ENCODE results near the gene GLT8D2.

- no peak for TF ChIP-seq EZH2 (IDR thresholded peaks at IDR 0.05; ENCODE audit: low read length, missing control alignments)
- no peak for TF ChIP-seq CTCF (conservative IDR thresholded peaks at IDR 0.05 in 1 of 2, IDR thresholded peaks at IDR 0.05 in 1 of 2; ENCODE audit: low read depth in 1 of 2, low read length in 2 of 2)
Observed at GRCh38 chr12:103956509-103957027, 93.4 kb downstream of the GLT8D2 start.

Data from fibroblast of lung (primary cell).